ENCODE results near the gene IKZF2. TPM values are rescaled to one million over a fixed set of nuclear protein-coding genes. Genes with fewer than 3 reads are reported as not detected.
A peak's percentile ranks its signal among the peaks of the same experiment; 100 is the strongest.

IKZF2 gene
- total and polyA plus RNA-seq, 9 donors = 0.52 to 7.4 (median 5.0) TPM

DNA sequence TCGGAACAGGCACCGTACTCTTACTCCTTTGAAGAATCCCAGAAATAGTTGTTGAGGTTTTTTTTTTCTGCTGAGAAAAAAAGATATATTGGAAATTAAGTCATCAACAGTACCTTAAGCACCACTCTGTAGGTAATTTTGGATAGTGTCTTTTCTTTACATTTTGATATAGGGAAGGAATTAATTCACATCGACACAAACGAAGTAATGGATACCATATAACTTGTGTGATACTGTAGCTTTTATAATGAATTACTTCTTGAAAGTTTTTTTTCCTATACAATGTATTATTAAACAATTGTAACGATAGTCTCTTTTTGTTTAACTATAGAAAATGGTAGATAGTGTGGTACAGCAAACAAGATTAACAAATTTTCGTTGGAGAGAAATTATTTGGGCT lies 1.5 kb upstream of the IKZF2 start:
- intact Hi-C loops (cut with DNase I) = loop anchor here in 3 of 4 donors (10.0 kb wide), 2 partner anchors 378 to 468 kb away; no protein-coding TSS in a partner anchor
- 33 to 39% (median 38%) methylated on average over 6 of the region's 6 CpGs for WGBS, 3 donors
- H3K9me3 ChIP-seq = no peaks in the 10 kb centered on the region
- no peak overlapping the region for H3K4me3 ChIP-seq
- no peak for DNase-seq
- TF ChIP-seq EP300 (IDR thresholded peaks at IDR 0.05) = no peak
- H3K27ac ChIP-seq = peak overlapping the region in 1 of 2 donors; percentile 91
- no peaks in the 10 kb centered on the region for H3K4me1 ChIP-seq (ENCODE audit: insufficient read depth)
- H3K36me3 ChIP-seq = no peaks in the 10 kb centered on the region
- H3K27me3 ChIP-seq = no peaks in the 10 kb centered on the region

DNA sequence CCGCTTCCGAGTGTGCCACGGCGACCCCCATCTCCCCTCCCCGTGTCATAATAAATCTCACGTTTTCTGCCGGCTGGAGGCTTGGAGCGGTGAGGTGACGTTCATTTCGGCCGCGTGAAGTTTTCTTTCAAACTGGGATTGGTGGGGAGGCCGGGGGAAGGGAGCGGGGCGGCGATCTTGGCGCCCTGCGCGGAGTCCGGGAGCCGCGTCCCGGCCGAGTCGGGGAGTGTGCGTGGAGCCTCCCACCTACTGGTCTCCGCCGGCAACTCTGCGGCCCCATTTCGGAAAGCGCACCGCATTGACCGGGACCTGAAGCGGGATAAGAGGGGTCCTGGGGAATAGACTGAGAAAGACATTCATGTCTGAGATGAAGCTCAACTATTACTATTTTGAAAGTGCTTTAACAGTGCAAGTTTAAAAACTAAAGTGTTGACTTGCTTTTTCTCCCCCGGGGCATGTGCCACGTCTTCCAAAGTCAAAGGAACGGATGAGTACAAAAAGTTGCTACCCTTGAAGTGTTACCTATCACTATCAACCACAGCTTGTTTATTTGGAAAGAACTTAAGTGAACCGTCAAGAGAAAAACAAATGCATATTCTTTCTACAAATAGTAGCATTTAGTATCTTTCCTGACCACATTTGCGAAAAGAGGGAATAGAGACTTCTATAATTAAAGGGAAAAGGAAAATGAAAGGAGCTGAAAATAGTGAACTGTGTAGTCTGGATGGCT lies 818 bp upstream of the IKZF2 start:
- no peaks in the 10 kb centered on the region for H3K4me1 ChIP-seq (ENCODE audit: insufficient read depth)
- TF ChIP-seq, protein P1, sequence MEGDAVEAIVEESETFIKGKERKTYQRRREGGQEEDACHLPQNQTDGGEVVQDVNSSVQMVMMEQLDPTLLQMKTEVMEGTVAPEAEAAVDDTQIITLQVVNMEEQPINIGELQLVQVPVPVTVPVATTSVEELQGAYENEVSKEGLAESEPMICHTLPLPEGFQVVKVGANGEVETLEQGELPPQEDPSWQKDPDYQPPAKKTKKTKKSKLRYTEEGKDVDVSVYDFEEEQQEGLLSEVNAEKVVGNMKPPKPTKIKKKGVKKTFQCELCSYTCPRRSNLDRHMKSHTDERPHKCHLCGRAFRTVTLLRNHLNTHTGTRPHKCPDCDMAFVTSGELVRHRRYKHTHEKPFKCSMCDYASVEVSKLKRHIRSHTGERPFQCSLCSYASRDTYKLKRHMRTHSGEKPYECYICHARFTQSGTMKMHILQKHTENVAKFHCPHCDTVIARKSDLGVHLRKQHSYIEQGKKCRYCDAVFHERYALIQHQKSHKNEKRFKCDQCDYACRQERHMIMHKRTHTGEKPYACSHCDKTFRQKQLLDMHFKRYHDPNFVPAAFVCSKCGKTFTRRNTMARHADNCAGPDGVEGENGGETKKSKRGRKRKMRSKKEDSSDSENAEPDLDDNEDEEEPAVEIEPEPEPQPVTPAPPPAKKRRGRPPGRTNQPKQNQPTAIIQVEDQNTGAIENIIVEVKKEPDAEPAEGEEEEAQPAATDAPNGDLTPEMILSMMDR (IDR thresholded peaks at IDR 0.05) = peak in 2 of 3 donors; percentile 10 to 14
- no peak for TF ChIP-seq POLR2A (IDR thresholded peaks at IDR 0.05)
- no peak for TF ChIP-seq EP300 (IDR thresholded peaks at IDR 0.05)
- peak; percentile 59 to 80 (median 71) for DNase-seq
- 0% methylated on average over 35 to 39 of the region's 39 CpGs for WGBS, 3 donors
- H3K27ac ChIP-seq = peak overlapping the region; percentile 87 to 91
- intact Hi-C loops (cut with DNase I) = loop anchor here in 3 of 4 donors (10.0 kb wide), 2 partner anchors 377 to 467 kb away; no protein-coding TSS in a partner anchor
- no peaks in the 10 kb centered on the region for H3K36me3 ChIP-seq
- H3K9me3 ChIP-seq = no peaks in the 10 kb centered on the region
- H3K27me3 ChIP-seq = no peaks in the 10 kb centered on the region
- peak overlapping the region; percentile 94 for H3K4me3 ChIP-seq

DNA sequence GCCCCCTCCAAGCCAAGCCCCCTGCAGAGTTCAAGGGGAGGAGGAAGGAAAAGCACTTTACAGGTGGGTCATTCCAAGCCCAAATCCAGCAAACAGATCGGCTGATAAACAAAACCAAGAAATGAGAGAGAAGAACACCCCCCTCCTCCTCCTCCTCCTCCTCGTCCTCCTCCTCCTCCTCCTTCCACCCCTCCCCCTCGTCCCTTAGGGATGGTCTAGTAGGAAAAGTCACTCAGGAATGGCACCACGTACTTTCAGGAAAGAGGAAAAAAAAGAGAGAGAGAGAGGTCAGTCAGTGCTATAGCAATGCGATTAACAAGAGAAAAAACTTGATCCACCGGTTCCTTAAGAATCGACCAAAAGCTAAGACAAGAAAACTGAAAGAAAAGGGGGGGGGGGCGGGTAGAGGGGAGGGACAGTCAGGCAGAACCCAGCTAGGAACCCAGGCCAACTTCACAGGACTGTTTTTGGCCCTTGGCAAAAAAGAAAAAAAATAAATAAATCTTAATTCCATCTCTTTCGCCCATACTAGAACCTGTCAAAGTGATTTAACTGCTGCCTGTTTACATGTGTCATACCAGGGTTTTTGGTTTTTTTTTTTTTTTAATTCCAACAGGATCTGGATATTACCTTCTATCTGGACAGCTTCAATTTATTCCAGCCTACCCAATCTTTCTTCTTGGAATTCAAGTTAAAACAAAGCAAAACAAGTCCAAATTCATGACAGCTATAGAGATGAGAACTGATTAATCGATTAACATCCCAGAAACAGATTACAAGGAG lies 906 bp downstream of the IKZF2 start:
- H3K27me3 ChIP-seq = no peaks in the 10 kb centered on the region
- peak overlapping the region; percentile 94 for H3K4me3 ChIP-seq
- WGBS, 3 donors = 3 to 4% (median 4%) methylated on average over 10 of the region's 10 CpGs
- no peaks in the 10 kb centered on the region for H3K4me1 ChIP-seq (ENCODE audit: insufficient read depth)
- peak overlapping the region in 1 of 2 donors; percentile 39 for H3K27ac ChIP-seq
- intact Hi-C loops (cut with DNase I) = loop anchor here in 3 of 4 donors (10.0 kb wide), 2 partner anchors 376 to 466 kb away; no protein-coding TSS in a partner anchor
- TF ChIP-seq, protein P1 (IDR thresholded peaks at IDR 0.05) = no peak
- TF ChIP-seq POLR2A (IDR thresholded peaks at IDR 0.05) (no peak), EP300 (IDR thresholded peaks at IDR 0.05) (no peak)
- H3K36me3 ChIP-seq = no peaks in the 10 kb centered on the region
- DNase-seq = peak in 3 of 5 donors; percentile 14 to 31 (median 22)
- H3K9me3 ChIP-seq = no peaks in the 10 kb centered on the region

DNA sequence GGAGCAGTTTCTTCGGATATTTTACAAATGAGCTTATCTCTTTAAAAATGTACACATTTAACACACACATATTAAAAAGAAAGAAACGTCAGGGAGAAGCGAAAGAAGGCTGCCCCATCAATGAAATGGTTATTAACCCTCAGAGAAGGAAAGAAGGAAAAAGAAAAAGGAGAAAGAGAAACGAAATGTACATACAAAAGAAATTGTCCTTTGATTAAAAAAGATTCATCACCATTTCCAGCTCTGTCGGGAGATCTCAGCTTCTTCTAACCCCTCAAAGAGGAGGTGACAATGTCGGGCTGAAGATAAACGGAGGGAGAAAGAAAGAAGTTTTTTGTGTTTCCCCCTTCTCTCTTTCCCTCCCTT lies 1.5 kb downstream of the IKZF2 start:
- TF ChIP-seq, protein P1 (IDR thresholded peaks at IDR 0.05) = no peak
- no peak for TF ChIP-seq POLR2A (IDR thresholded peaks at IDR 0.05)
- no peak for TF ChIP-seq EP300 (IDR thresholded peaks at IDR 0.05)
- no peaks in the 10 kb centered on the region for H3K9me3 ChIP-seq
- intact Hi-C loops (cut with DNase I) = loop anchor here in 3 of 4 donors (10.0 kb wide), 2 partner anchors 375 to 465 kb away; no protein-coding TSS in a partner anchor
- no peaks in the 10 kb centered on the region for H3K27me3 ChIP-seq
- DNase-seq = no peak
- no peaks in the 10 kb centered on the region for H3K4me1 ChIP-seq (ENCODE audit: insufficient read depth)
- H3K27ac ChIP-seq = peak overlapping the region in 1 of 2 donors; percentile 39
- WGBS, 3 donors = 0 to 1% (median 0%) methylated on average over 7 of the region's 7 CpGs
- H3K4me3 ChIP-seq = peak overlapping the region; percentile 94
- H3K36me3 ChIP-seq = no peaks in the 10 kb centered on the region

Data from ovary (tissue), 9 donors.